Glutamatergic neuron (in vitro differentiated cells): ENCODE results near the gene MEGF11. TPM values are rescaled to one million over a fixed set of nuclear protein-coding genes. Genes with fewer than 3 reads are reported as not detected.
A peak's percentile ranks its signal among the peaks of the same experiment; 100 is the strongest.

ENCODE experiments used
- DNase-seq: peaks from one replicate; pipeline ENCODE4 v3.0.0; 2022
- H3K27ac Mint-ChIP-seq: one replicate; pipeline ENCODE4 v1.8.0; 2020; ENCODE audit warnings: mild to moderate bottlenecking, mixed read lengths, inconsistent platforms; ENCODE audit not compliant: unreplicated experiment
- H3K27me3 Mint-ChIP-seq: one replicate; pipeline ENCODE4 v1.8.0; 2020; ENCODE audit warnings: mild to moderate bottlenecking, moderate library complexity, mixed read lengths, inconsistent platforms; ENCODE audit not compliant: unreplicated experiment
- H3K36me3 Mint-ChIP-seq: one replicate; pipeline ENCODE4 v1.8.0; 2020; ENCODE audit warnings: mild to moderate bottlenecking, mixed read lengths, inconsistent platforms; ENCODE audit not compliant: unreplicated experiment
- H3K4me1 Mint-ChIP-seq: one replicate; pipeline ENCODE4 v1.8.0; 2020; ENCODE audit warnings: mild to moderate bottlenecking, low read depth, mixed read lengths, inconsistent platforms; ENCODE audit not compliant: unreplicated experiment
- H3K4me3 Mint-ChIP-seq: one replicate; pipeline ENCODE4 v1.8.0; 2020; ENCODE audit warnings: mild to moderate bottlenecking, mixed read lengths, inconsistent platforms; ENCODE audit not compliant: unreplicated experiment
- H3K9me3 Mint-ChIP-seq: one replicate; pipeline ENCODE4 v1.8.0; 2020; ENCODE audit warnings: mild to moderate bottlenecking, moderate library complexity, mixed read lengths, inconsistent platforms; ENCODE audit not compliant: unreplicated experiment
- CTCF ChIP-seq: fragments of 200-600 bp; sonication (generic); IDR thresholded peaks from one replicate; pipeline ENCODE4 v1.5.0; 2021; ENCODE audit not compliant: partially characterized antibody, unreplicated experiment
- total RNA-seq: library from RNA; stranded (reverse); fragmentation: NEBNext Ultra II Directional; extraction: Animal tissue kit (Norgen Biotek cat#: 25700); gene quantifications from one replicate; pipeline ENCODE4 v1.2.1, GENCODE V29; 2021; ENCODE audit not compliant: unreplicated experiment

MEGF11 gene
- total RNA-seq, 1 donor from 2014 or later = 2.6 TPM

- H3K9me3 Mint-ChIP-seq = peaks cover 7% of the 10 kb centered on the region
Observed at GRCh38 chr15:66294157-66294931, 40.8 kb upstream of the MEGF11 start.

GRCh38 chr15:66293419-66294156 lies 40.0 kb upstream of the MEGF11 start, which contains the start of gene DIS3L:
Gene DIS3L (plus strand): TSS chr15:66293568. CDS start chr15:66293597, 29 bp downstream.
- peaks cover 3% of the 10 kb centered on the region for H3K4me1 Mint-ChIP-seq
- peaks cover 5% of the 10 kb centered on the region for H3K27me3 Mint-ChIP-seq
- no peaks in the 10 kb centered on the region for H3K36me3 Mint-ChIP-seq
- no peak for TF ChIP-seq CTCF
- peak within 1 kb of the TSS; percentile 84 for H3K4me3 Mint-ChIP-seq
- peaks cover 3% of the 10 kb centered on the region for H3K9me3 Mint-ChIP-seq
- peak within 1 kb of the TSS; percentile 52 for H3K27ac Mint-ChIP-seq
- DNase-seq = peak; percentile 63

More at GRCh38 chr15:66294157-66294931, 40.8 kb upstream of the MEGF11 start:
- no peak for TF ChIP-seq CTCF
- H3K27ac Mint-ChIP-seq = peak overlapping the region; percentile 52
- peaks cover 3% of the 10 kb centered on the region for H3K36me3 Mint-ChIP-seq
- H3K4me1 Mint-ChIP-seq = peaks cover 8% of the 10 kb centered on the region
- peaks cover 5% of the 10 kb centered on the region for H3K27me3 Mint-ChIP-seq
- no peak for DNase-seq
- H3K4me3 Mint-ChIP-seq = peak overlapping the region; percentile 78

- DNase-seq = no peak
- peaks cover 5% of the 10 kb centered on the region for H3K27me3 Mint-ChIP-seq
- H3K27ac Mint-ChIP-seq = no peak overlapping the region
- peaks cover 3% of the 10 kb centered on the region for H3K9me3 Mint-ChIP-seq
- peaks cover 2% of the 10 kb centered on the region for H3K4me1 Mint-ChIP-seq
- no peaks in the 10 kb centered on the region for H3K36me3 Mint-ChIP-seq
- H3K4me3 Mint-ChIP-seq = peak overlapping the region; percentile 84
- no peak for TF ChIP-seq CTCF
Observed at GRCh38 chr15:66292571-66293418, 39.2 kb upstream of the MEGF11 start.

- Mint-ChIP-seq H3K36me3 (no peaks in the 10 kb centered on the region), H3K4me3 (peak overlapping the region; percentile 79), H3K27ac (peak overlapping the region; percentile 2)
Observed at GRCh38 chr15:66291816-66292570, 38.4 kb upstream of the MEGF11 start.

More at GRCh38 chr15:66291816-66292570, 38.4 kb upstream of the MEGF11 start:
- Mint-ChIP-seq H3K9me3 (peaks cover 3% of the 10 kb centered on the region), H3K4me1 (peaks cover 2% of the 10 kb centered on the region), H3K27me3 (peaks cover 8% of the 10 kb centered on the region)
- no peak for TF ChIP-seq CTCF
- no peak for DNase-seq
